CD1c-positive myeloid dendritic cell (primary cell): ENCODE data around the gene DPPA5.
"Not testable (repeated sequence)": the region's sequence is repeated elsewhere in the genome, so short reads cannot be mapped to it uniquely, and the experiment has no call there.

Source experiments
- DNase-seq: peaks from one replicate; pipeline ENCODE4 v3.0.0-alpha.2; 2016; ENCODE audit errors: extremely low spot score

The DPPA5 gene

GRCh38 chr6:73353636-73354593, at the start of gene DPPA5:
TSS of gene DPPA5 (minus strand) at chr6:73354276. CDS start at chr6:73354225, 51 bp downstream.
- DNase-seq, result no peak

DNA sequence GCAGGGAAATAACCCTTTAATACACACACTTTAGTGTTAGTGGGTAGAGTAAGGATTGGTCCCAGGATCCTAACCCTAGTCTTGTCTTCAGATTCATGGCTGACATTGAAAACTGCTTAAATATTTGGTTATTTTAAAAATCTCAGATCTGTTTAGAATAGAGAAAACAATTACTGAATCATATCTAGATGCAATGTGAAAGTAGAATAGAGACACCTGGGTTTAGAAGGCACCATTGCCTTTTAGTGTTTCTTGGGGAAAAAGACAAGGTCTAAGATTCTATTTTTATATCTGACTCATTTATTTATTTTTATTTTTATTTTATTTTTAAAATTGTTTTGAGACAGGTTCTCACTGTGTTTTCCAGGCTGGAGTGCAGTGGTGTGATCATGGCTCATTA, 46.6 kb upstream of the DPPA5 start:
- DNase-seq, result no peak

DNA sequence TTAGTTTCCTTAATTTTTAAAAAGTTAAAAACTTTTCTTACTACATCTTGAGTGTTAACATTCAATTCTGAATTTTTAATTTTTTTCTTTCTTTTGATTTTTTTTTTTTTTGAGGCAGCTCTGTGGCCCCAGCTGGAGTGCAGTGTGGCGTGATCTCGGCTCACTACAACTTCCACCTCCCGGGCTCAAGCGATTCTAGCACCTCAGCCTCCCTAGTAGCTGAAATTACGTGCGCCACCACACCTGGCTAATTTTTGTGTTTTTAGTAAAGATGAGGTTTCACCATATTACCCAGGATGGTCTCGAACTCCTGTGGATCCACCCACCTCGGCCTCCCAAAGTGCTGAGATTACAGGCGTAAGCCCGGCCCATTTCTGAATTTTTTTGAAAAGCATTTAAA, 41.8 kb upstream of the DPPA5 start:
- no peak for DNase-seq

- DNase-seq, result peak; percentile 32
These were observed 40.7 kb upstream of the DPPA5 start, which contains the start of gene DDX43 for GRCh38 chr6:73394577-73395354. TSS of gene DDX43 (plus strand) at chr6:73394828. CDS start at chr6:73394906, 78 bp downstream.

- DNase-seq, result no peak
These were observed 39.2 kb upstream of the DPPA5 start for GRCh38 chr6:73393278-73393677.

DNA sequence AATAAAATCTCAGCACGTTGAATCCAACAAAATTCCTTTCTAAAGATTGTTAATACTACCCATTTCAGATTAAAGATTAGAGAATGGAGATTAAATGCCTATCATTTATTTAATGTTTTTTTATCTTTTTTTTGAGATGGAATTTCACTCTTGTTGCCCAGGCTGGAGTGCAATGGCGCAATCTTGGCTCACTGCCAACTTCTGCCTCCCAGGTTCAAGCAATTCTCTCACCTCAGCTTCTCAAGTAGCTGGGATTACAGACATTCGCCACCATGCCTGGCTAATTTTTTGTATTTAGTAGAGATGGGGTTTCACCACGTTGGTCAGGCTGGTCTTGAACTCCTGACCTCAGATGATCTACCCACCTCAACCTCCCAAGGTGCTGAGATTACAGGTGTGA, 38.1 kb upstream of the DPPA5 start:
- not testable (repeated sequence) for DNase-seq

GRCh38 chr6:73391675-73392074, 37.6 kb upstream of the DPPA5 start:
- DNase-seq, result no peak

DNA sequence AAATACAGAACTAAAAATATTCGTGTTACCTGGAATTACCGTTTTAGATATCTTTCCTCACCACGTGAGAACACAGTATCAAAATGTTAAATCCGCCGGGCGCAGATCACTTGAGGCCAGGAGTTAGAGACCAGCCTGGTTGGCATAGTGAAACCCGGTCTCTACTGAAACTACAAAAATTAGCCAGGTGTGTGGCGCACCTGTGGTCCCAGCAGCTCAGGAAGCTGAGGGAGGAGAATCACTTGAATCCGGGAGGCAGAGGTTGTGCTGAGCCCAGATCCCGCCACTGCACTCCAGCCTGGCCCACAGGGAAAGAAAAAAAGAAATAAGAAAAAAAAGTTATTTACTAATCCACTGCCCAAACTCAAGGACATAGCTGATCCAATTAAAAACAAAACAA, 35.8 kb upstream of the DPPA5 start:
- no peak for DNase-seq

GRCh38 chr6:73388800-73389512, 34.9 kb upstream of the DPPA5 start:
- DNase-seq, result peak; percentile 72

- no peak for DNase-seq
These were observed 34.3 kb upstream of the DPPA5 start for GRCh38 chr6:73388433-73388799.

GRCh38 chr6:73382462-73383113, 28.5 kb upstream of the DPPA5 start:
- no peak for DNase-seq

DNA sequence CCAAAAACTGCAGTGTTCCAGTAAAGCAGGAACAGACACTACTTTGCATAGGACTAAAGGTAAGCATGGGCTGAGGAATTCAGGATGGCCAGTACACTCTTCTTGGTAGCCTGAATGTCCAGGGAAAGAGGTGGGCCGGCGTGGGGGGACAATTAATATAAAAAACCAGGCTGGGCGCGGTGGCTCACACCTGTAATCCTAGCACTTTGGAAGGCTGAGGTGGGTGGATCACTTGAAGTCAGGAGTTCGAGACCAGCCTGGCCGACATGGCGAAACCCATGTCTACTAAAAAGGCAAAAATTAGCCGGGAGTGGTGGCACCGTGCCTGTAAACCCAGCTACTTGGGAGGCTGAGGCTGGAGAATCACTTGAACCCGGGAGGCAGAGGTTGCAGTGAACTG, 27.5 kb upstream of the DPPA5 start:
- not testable (repeated sequence) for DNase-seq

- DNase-seq, result no peak
These were observed 23.1 kb upstream of the DPPA5 start for GRCh38 chr6:73377225-73377624.

DNA sequence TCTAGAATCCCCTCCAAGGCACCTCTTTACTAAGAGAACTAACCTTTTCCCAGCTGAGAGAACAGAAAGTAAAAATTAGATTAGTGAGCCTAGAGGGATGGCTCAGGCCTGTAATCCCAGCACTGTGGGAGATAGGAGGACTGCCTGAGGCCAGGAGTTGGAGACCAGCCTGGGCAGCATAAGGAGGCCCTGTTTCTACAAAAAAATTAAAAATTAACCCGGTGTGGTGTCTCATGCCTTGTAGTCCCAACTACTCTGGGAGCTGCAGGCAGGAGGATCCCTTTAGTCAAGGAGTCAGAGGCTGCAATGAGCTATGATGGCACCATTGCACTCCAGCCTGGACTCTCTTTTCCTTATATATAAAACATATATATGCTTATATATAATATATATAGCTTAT, 21.1 kb upstream of the DPPA5 start:
- DNase-seq, result no peak

DNA sequence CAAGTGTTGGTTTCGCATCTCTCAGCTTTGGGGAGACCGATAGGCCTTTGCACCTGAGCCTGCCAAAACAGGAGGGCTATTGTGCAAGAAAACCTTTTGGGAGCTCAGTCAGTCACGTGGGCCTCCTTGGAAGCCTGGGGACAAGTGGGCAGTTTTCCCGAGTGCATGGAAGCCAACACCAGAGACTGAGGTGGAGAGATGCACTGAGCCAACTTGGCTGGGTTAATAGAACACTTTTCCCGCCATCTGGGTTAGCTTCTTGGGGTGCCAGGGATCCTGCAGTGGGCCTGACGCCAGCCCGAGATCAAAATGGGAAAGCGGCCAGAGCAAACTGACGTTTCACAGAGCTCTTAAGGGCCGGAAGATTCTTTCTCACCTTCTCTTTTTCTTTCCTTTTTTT, 18.4 kb upstream of the DPPA5 start:
- no peak for DNase-seq

DNA sequence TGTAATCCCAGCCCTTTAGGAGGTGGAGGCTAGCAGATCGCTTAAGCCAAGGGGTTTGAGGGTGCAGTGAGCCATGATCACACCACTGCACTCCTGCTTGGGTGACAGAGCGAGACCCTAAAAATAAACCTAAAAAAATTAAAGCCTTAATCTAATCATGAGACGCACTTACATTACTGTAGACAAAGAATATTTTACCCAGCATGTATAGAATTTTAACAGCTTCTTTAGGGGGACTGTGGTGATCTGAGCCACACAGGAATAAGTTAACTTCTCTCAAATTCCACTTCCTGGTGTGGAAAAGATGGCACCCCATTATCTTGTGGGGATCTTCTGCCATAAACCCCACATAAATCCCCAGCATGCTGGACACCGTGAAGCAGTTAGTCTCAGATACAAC, 17.9 kb upstream of the DPPA5 start:
- no peak for DNase-seq

GRCh38 chr6:73369563-73369962, 15.5 kb upstream of the DPPA5 start, which contains the start of gene OOEP:
TSS of gene OOEP (minus strand) at chr6:73369897. CDS start at chr6:73369792, 105 bp downstream.
- DNase-seq, result no peak

DNA sequence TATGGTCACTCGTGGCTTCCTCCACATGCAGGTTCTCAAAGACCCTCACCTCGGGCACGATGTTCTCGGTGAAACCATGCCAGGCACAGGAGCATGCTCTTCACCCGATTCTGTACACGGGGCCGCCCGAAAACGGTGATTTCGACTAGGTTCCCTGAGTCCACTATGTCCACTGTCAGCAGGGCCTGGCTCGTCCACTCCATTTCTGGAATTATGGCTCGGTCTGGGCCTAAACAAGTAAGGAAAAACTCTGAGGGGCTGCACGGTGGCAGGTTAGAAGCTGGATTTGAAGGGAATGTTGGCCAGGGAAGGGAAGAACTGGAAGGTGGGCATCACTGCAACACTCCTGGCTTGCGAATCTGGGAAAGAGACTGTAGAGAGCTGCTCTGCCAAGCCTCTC, 15.1 kb upstream of the DPPA5 start:
- no peak for DNase-seq

DNA sequence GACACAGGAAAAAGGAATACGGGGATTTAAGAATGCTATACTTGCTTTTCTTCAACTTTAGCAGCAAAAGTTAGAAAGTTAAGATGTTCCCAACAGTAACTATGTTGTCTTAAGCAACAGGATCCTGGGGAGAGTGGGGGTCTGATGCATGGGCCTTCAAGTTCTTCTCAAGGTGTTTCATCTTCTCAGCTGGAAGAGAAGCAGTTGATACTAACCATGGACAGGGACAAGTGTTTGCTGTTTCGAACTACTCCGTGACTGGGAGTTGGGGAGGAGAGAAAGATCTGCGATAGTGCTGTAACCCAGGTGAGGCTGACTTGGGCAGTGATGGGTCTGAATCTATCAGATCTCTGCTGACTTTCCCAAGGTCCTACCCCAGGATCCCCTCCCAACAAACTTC, 14.6 kb upstream of the DPPA5 start:
- no peak for DNase-seq

- DNase-seq, result no peak
These were observed 13.8 kb upstream of the DPPA5 start for GRCh38 chr6:73367761-73368355.

DNA sequence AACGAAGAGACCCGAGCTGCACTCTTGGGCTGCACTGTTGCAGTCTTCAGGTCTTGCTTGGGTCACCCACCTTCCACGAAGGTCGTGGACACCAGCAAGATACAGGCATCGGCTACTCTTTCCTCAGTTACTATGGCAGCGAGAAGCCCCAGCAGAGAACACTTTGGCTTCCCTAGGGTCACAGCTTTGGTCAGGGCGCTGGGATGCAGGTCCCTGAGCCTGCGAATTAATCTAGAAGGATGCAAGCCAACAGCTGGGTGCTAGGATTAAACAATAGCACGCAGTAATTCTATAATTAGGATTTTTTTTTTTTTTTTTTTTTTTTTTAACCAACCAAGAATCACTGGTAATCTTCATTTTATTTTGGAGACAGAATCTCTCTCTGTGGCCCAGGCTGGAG, 10.5 kb upstream of the DPPA5 start:
- DNase-seq, result no peak
